ENCODE data around the gene RCL1.

DNA sequence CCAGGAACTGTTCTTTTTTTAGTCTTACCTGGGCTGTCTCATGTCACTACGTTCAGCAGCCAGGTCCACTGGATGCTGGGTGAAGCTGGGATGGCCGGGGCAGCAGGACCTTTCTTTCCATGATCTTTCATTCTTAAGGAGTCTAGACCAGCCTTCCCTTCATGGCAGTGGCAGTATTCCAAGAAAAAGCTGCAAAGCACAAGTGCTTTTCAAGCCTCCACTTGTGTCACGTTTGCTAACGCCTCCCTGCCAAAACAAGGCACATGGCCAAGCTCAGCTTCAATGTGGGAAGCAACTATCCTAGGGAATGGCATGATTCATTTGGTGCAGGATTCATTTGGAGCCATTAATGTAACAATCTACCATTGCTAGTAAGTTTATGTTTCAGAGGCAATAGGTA, 94.8 kb downstream of the RCL1 start:
- TF ChIP-seq GATA2 (IDR thresholded peaks at IDR 0.05; ENCODE audit: low read depth, low read length), result no peak
- no peak for TF ChIP-seq GATA3 (IDR thresholded peaks at IDR 0.05; ENCODE audit: low read depth, low read length)

All from SH-SY5Y (cell line).